COLO829 (cell line): Measurements from ENCODE around the gene GATAD1.
"Not testable (repeated sequence)": the region's sequence is repeated elsewhere in the genome, so short reads cannot be mapped to it uniquely, and the experiment has no call there.

Experiments used
- DNase-seq: peaks from one replicate; pipeline ENCODE4 v3.0.0; 2012; ENCODE audit warnings: low spot score

Gene GATAD1, protein sequence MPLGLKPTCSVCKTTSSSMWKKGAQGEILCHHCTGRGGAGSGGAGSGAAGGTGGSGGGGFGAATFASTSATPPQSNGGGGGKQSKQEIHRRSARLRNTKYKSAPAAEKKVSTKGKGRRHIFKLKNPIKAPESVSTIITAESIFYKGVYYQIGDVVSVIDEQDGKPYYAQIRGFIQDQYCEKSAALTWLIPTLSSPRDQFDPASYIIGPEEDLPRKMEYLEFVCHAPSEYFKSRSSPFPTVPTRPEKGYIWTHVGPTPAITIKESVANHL

DNA sequence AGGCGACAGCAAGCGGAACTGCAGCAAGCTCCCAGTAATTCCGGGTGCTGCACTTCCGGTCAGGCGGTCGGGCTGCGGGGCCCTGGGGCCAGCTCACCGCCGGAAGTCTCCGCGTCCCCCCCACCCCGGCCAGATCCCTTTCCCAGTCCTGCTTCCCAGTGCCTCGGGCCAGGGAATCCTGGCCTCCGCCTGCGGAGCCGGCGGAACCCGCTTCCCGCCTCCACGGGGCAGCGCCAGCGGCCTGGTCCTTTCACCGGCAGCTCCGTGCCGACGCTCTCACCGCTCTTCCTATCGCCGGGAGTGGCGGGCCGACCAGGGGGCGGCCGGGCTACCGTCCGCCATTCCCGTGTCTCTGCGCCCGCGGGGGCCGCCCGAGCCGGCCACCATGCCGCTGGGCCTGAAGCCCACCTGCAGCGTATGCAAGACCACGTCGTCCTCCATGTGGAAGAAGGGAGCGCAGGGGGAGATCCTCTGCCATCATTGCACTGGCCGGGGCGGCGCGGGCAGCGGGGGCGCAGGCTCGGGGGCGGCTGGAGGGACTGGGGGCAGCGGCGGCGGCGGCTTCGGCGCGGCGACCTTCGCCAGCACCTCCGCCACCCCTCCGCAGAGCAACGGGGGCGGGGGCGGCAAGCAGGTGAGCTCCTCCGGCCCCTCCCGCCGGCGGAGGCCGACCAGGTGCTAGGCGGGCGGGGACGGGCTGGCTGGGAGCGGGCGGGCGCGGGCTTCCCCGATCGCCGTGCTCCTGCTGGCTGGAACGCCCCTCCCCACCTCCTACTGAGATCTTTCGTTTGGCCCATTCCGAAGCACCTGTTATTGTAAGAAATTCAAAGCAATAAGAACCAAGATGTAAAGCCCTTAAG lies at the start of gene GATAD1:
GATAD1 (plus strand) TSS at position 138 of the 860 bp plus-strand sequence; CDS start at position 386, 248 bp downstream.
- peak; percentile 93 for DNase-seq

DNA sequence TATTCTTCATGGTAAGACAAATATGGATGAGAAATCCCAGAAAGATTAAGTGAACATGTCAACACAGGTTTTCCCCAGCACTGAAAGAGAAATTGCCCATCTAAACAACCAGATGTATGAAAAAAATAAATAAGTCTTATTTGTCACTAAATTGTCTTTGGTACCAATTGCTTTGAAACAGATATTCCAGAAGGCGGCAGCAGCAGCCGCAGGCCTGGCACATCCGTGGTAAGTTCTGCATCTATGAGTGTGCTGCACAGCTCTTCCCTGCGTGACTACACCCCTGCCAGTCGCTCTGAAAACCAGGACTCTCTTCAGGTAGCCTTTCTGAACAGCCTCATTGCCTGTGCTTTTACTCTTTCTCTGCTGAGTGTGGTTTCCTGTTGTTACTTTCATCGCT lies 49.7 kb upstream of the GATAD1 start:
- DNase-seq, result no peak

DNA sequence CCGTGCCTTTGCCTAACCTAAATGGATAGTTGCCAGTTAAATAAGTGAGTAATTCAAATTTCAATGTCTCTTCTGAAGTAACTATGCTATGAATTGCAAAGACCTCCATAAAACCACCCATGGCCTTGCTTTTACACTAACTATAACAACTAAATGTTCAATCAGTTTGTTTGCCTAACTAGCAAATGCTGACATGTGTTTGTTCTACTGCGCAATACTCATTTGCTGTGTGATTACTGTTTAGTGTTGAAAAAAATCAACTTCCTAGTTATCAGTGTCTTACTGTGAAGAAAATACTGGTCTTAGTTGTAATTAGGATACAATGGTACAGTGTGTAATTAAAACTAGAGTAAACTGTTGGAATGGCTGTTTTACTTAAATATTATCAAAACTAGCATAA lies 47.3 kb upstream of the GATAD1 start:
- no peak for DNase-seq

DNA sequence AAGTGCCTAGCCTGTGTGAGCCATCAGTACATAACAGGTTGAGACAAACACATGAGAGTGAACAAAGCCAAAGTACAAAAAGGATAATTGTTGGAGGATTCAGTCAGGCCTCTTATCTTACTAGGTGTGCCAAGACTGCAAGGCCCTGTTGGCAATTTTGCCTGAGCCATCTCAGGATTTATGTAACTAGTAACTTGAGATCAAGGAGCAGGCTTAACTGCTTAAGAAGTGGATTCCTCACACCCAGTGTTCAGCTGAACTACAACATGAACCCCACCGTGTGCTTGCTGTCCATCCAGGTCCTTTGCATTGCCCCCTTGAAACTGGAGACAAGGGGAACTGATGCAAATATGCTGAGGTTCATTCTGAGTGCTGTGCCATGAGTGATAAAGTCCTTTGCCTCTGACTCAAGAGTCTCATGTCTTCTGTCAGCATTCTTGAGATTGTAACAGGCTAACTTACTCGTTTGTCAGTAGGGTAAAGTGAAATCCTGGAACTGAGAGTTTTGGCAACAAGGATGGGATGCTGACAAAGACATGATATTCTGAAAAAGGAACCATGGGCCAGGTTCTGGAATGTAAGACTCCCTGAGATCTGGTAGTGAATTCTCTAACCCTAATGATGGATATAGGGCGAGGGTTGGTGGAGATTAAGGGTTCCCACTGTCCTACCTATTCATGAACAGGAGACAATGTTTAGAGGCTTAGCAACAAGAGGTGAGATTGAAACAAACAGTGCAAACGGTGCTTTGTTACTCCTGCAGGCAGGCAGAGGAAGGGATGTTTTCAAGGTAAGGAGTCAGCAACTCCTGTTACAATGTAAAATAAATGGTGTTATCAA lies 44.1 kb upstream of the GATAD1 start:
- DNase-seq, result no peak

DNA sequence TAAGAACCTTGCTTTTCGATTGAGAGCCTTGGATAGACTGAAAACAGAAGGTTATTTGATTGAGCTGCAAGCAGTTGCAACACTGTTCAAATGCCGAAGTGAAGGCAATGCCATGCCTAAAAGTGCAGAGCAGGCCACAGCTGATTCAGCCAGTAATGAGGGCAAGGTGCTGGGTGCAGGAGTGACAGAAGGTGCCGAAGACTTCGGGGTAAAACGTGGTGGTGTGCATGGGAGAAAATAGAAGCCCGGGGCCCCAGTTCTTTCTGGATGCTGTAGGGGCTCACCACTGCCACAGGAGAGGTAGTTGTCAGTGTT lies 43.6 kb upstream of the GATAD1 start:
- DNase-seq, result no peak

DNA sequence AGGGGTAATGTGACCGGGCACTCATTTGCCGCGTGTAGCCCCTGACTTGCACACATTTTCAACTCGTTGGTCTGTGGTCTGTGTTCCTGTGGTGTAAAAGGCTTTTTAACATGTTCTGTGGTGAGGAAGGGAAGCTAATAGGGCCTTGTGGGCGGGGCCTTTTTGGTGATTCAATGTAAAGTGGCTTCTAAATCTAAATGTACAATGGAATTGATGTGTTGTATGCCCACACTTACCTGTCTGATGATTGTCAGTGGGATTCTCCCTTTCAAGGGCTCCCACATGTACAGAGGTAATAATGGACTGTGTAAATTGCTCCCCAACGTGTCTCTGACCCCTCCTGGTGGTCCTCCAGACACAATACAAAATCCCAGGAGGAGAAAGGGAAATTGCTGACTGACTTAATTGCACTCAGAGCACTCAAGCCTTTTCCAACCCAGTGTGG lies 43.1 kb upstream of the GATAD1 start:
- no peak for DNase-seq

DNA sequence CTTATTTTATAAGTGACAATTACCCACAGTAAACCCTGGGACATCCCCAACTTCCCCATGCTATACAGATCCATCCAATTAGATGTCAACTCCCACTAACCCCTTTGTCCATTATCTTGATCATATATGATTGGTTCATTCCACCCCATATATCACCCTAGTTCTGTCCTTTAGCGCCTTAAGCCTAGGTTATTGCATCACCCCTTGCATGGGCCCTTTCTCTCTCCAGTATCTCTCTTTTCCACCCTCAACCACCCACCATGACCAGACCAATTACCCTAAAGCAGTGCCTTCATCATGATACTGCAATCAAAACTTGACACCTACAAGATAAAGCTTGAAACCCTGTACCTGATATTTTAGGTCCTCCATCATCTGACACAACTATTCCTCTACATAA lies 37.9 kb upstream of the GATAD1 start:
- no peak for DNase-seq

DNA sequence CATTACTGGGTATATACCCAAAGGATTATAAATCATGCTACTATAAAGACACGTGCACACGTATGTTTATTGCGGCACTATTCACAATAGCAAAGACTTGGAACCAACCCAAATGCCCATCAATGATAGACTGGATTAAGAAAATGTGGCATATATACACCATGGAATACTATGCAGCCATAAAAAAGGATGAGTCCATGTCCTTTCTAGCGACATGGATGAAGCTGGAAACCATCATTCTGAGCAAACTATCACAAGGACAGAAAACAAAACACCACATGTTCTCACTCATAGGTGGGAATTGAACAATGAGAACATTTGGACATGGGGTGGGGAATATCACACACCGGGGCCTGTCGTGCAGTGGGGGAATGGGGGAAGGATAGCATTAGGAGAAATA lies 37.1 kb upstream of the GATAD1 start:
- not testable (repeated sequence) for DNase-seq

DNA sequence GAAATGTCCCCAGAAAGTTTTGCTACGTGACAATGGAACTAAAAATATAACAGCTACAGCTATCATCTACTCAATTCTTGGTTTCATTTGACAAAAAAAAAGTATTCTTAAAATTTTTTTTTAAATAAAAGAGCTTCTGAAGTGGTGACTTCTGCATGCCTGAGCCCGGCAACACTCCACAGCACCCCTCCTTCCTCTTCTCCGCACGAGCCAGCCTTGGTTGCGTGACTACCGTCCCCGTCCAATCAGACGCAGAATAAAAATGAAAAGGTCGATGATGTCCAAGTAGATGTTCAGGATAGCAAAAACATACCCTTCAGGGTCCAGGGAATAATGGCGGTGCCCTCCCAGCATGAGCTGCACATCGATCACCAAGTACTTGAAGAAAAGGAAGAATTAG lies 34.5 kb upstream of the GATAD1 start:
- no peak for DNase-seq

DNA sequence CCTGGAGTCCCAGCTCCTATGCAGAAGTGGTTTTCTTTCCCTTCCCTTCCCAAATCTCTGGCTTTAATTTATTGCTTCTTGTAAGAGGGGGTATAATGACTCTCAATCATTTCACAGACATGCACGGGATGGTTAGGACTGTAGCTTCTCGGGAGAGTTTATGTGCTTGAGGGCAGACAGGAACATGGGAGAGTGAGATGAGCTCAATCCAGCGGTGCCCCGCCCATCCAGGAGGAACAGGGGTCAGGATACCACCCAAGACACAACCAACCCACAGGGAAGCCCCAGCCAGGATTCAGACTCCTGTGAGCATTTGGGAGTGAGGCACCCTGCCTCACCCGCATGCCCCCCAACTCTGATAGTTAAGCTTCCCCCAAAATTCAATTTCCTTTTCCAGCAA lies 33.7 kb upstream of the GATAD1 start:
- no peak for DNase-seq

DNA sequence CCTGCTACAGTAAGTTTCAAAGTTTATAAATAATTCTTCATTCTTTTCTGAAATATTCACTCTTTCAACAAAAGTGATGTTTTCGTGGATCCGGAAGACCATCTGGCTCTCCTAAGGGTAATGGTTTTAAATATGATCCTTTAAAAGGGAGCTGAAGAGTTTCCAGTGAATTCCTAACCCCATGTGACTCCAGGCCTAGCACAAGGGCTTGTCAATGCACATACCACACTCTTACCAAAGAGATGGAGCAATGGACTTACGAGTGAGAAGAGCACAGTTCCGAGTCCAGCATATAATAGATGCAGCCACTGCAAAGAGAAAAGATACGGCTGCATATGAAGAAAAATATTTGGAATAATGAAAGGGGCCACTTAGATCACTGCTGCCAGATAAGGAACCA lies 32.1 kb upstream of the GATAD1 start:
- DNase-seq, result no peak

DNA sequence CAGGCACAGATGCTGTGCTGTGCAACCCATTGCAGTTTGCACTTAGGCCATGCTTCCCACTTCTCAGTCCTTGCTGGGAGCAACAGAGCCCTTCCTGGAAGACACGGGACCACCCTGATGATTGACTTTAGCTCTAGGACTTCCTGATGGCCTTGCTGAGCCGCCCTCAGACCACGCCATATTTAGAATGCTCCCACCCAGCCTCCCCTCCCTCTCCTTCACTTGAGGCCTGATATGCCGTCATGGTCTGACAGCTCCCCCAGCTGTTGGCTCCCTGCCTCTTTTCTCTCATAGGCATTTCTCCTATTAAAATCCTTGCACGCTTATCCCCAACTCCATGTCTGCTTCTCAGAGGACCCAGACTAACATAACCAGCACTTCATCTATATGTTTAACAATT lies 29.4 kb upstream of the GATAD1 start:
- DNase-seq, result no peak

DNA sequence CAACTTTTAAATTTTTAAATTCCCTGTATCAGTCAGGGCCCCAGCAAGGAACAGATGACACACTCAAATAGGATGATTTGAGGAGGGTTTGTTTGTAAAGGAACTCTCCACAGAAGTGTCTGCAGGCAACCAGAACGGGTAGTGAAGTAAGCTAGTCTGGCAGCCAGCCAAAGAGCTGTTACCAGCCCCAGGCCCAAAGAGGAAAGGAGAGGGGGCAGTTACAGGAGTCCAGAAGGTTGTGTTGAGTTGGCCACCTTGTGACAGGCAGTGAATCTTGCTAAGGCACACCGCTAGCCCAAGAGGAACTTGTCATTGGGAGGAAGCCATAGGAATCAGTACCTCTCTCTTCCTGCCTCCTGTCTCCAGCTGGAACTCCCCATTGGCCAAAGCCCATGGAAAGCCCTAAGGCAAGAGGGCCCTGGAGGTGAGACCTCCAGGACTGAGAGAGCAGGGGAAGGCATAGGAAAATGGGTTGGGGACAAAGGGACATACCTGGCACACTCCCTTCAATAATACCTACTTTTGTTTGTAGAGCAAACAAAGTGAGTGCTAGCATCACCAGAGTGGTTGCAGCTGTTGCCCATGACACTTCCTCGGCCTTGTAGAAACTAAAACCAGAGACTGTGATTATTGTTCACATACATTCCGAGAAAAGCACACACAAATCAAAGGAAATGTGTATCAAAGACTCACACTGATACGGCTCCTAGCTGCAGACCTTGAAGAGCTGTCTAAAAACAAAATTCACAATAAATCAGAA lies 25.4 kb upstream of the GATAD1 start:
- DNase-seq, result no peak

DNA sequence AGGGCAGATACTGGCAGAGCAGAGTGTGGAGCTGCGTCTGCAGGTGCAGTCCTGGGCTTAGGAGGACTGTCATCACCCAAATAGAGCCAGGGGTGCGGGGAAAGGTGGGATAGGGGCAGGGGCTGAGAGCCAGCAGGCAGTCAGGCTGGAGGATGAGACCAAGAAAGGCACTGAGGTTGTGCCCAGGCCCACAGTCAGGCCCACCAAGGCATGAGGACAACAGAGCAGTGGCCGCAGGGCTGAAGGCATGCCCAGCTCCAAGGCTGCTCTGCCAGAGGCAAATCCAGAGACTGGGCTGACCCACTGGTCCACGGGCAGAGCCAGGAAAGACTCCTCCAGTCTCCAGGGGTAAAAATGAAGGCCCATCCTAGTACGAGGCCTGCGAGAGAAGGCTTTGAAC lies 24.4 kb upstream of the GATAD1 start:
- no peak for DNase-seq

DNA sequence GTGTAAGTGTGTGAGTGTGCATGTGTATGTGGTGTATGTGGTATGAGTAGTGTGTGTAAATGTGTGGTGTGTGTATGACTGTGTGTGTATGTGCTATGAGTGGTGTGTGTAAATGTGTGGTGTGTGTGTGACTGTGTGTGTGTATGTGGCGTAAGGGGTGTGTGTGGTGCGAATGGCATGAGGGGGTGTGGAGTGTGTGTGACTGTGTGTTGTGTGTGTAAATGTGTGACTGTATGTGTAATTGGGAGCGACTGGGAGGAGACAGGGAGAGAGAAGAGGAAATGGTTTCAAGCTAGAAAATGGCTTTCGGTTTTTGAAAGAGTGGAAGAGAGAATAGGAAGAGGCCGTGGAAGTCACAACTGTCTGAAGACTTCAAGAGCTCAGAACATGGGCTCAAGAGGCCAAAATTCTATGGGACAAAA lies 23.6 kb upstream of the GATAD1 start:
- no peak for DNase-seq

DNA sequence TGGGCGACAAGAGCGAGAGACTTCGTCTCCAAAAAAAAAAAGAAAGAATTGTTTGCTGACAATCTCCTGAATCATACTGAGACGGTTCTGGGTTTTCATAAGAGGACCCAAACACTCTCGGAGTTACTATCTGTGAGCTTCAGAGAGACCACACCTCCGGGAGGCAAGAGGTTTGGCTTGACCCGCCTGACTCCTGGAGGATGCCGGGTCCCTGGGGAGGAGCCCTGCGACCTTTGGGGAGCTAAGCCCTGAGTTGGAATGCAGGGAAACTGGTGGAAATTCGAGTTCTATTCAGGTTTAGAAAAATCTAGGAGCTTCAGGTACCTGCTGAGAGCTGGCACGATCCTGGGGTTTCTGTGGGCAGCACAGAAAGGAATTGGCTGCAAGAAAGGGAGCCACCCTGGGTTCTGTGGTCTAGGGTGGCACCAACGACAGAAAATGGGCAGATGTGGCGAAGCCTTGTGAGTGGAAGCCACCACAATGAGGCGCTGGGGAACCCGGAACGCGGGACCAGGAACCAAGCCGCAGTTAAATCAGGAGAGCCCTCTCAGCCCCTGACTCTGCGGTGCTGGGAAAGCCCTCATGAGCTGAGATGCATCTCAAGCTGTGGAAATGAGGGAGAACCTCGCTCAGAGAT lies 21.9 kb upstream of the GATAD1 start:
- DNase-seq, result no peak

DNA sequence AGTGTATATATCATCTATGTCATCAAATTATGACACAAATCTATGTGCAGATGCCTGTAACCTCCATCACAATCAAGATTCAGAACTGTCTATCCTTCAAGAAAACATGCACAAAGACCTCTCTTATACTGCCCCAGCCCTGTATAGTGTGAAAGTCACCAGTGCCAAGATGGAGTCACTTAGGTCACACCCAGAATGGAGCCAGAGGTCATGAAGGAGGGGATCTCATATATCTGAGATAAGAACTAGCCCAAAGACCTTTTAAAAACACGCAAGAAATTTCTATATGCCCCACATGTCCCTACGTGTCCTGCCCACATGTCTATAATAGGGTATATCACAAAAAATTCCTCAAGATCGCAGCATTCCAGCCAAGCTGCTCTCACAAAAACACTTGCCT lies 20.1 kb upstream of the GATAD1 start:
- DNase-seq, result no peak

DNA sequence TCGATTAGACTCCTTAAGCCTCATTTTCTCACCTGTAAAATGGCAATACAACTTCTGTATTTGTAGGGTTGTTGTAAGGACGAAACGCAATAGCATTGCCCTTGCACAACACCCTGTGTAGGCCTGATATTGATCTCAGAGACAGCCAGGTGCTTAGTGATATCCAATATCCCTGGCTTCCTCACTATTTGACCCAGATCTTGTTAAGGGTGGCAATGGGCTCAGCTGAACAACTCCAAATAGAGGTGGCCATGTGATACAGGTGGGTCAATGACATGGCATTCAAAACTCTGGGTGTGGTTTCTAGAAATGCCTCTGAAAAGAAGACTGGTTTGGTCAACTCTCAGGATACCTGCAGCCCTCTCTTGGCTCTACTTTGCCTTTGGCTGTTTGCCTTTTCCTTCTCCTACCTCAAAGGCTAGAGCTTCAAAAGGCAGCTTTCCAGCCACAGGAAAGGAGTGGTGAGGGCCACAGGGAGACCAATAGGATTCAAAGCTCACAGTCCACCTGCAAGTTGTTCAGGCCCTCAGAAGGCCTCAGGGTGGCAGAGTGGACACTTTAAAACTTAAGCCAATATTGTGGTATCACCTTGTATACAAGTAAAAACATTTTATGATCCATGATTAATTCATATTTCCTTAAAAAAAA lies 14.9 kb upstream of the GATAD1 start:
- DNase-seq, result no peak

DNA sequence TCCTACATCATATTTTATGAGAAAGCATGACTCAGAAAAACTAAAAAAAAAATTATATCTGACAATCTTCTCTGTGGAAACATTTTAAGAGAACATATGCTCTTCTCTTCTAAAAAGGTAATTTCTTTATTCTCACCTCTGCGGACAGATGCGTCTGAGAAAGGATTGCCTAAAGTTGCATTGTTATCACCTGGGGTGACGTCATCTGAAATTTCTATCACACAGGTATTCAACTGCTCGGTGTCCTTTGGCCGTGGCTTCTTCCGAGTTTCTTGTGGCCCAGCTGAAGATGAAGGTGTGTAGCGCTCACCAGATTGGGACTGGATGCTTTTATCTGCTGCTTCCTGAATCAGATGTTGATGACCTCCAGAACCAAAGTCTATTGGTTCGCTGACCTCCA lies 14.3 kb upstream of the GATAD1 start:
- DNase-seq, result no peak

DNA sequence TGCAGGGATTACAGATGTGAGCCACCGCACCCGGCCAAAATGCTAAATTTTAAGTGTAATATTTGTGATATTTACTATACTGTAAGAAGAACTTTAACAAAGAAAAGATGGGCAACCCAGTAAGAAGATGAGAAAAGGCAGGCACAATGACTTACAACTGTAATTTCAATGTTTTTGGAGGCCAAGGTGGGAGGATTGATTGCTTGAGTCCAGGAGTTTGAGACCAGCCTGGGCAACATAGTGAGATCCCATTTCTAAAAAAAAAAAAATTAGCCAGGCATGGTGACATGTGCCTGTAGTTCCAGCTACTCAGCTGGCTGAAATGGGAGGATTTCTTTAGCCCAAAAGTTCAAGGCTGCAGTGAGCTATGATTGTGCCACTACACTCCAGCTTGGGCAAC lies 11.7 kb upstream of the GATAD1 start:
- DNase-seq, result no peak
